NB4 (cell line): ENCODE measurements around the gene NAALADL2.

Experiments
- CTCF ChIP-seq: IDR thresholded peaks from one replicate; pipeline ENCODE4 v1.5.1; 2012; ENCODE audit warnings: low read depth, low read length
- MAX ChIP-seq: IDR thresholded peaks from 2 replicates; pipeline ENCODE4 v1.6.1; 2011; ENCODE audit warnings: low read depth, low read length
- MYC ChIP-seq: IDR thresholded peaks from 2 replicates; pipeline ENCODE4 v1.6.1; 2011; ENCODE audit warnings: low read depth, low read length
- POLR2A ChIP-seq: IDR thresholded peaks from 2 replicates; pipeline ENCODE4 v1.6.1; 2011; ENCODE audit warnings: mild to moderate bottlenecking; ENCODE audit not compliant: insufficient read length; ENCODE audit errors: extremely low read depth

- TF ChIP-seq CTCF = no peak
- no peak for TF ChIP-seq POLR2A
- TF ChIP-seq MAX = no peak
- no peak for TF ChIP-seq MYC
These were observed 620.7 kb downstream of the NAALADL2 start for GRCh38 chr3:175479800-175480199.
